Cardiac muscle cell (in vitro differentiated cells and primary cell): ENCODE measurements around the gene ERC1. TPM values are rescaled to one million over a fixed set of nuclear protein-coding genes. Genes with fewer than 3 reads are reported as not detected.

Source experiments
- DNase-seq, 2 donors: peaks; one replicate each; pipeline versions ENCODE4 v3.0.0 to v3.0.0-alpha.2; 2010 to 2017; ENCODE audit warnings: low read depth in 1 of 2, low spot score in 1 of 2
- H3K27ac ChIP-seq: fragments of 200-600 bp; sonication (generic); 2 replicates; pipeline ENCODE4 v1.5.1; 2016
- H3K27me3 ChIP-seq: fragments of 200-600 bp; sonication (generic); 2 replicates; pipeline ENCODE4 v1.6.0; 2016; ENCODE audit warnings: control low read depth
- H3K36me3 ChIP-seq: fragments of 200-600 bp; sonication (generic); 2 replicates; pipeline ENCODE4 v1.5.1; 2016; ENCODE audit warnings: control low read depth
- H3K4me1 ChIP-seq: fragments of 200-600 bp; sonication (generic); 2 replicates; pipeline ENCODE4 v1.8.1; 2017; ENCODE audit warnings: low read depth, mild to moderate bottlenecking, mixed run types
- H3K4me3 ChIP-seq: fragments of 200-600 bp; sonication (generic); 2 replicates; pipeline ENCODE4 v1.5.1; 2016; ENCODE audit warnings: mild to moderate bottlenecking
- H3K9me3 ChIP-seq: fragments of 200-600 bp; sonication (generic); 2 replicates; pipeline ENCODE4 v1.5.1; 2017; ENCODE audit warnings: low read depth, mild to moderate bottlenecking, control low read depth
- polyA plus RNA-seq: library from polyadenylated mRNA; unstranded; fragments of >200 nt; fragmentation: Nextera tagmentation; extraction: Ambion mirVana; gene quantifications from 2 replicates; pipeline ENCODE4 v1.2.1, GENCODE V29; 2016
- total RNA-seq: library from RNA; depleted of rRNA; stranded (reverse); fragments of >200 nt; gene quantifications from 2 replicates; pipeline ENCODE4 v1.2.3, GENCODE V29; 2016
- TF ChIP-seq, protein P1 (sequence below): IDR thresholded peaks from 2 replicates; pipeline ENCODE4 v1.5.1; 2012; ENCODE audit warnings: low read depth, mild to moderate bottlenecking, low read length

ERC1 gene
- total and polyA plus RNA-seq, 2 experiments from 2014 or later: 34.1 to 46.3 TPM

DNA sequence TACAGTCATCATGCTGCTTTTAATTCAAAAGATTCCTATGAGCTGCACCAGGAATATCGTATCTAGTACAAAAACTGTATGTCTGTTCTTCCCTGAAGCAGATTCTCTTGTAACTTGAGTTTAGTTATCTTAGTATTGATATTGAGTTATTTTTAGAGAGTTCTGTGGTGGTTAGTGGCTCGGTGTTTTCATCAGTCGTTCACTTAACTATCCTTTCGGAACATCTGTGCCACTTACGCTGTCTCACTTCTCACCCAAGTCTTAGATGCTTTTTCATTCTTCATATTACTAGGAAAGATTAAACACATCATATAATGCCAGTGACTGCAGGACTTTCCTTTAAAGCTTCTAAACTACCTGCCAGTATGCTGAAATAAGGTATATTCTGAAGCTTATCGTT lies 352.4 kb downstream of the ERC1 start:
- H3K36me3 ChIP-seq: no peaks in the 10 kb centered on the region
- no peaks in the 10 kb centered on the region for H3K9me3 ChIP-seq
- TF ChIP-seq, protein P1, sequence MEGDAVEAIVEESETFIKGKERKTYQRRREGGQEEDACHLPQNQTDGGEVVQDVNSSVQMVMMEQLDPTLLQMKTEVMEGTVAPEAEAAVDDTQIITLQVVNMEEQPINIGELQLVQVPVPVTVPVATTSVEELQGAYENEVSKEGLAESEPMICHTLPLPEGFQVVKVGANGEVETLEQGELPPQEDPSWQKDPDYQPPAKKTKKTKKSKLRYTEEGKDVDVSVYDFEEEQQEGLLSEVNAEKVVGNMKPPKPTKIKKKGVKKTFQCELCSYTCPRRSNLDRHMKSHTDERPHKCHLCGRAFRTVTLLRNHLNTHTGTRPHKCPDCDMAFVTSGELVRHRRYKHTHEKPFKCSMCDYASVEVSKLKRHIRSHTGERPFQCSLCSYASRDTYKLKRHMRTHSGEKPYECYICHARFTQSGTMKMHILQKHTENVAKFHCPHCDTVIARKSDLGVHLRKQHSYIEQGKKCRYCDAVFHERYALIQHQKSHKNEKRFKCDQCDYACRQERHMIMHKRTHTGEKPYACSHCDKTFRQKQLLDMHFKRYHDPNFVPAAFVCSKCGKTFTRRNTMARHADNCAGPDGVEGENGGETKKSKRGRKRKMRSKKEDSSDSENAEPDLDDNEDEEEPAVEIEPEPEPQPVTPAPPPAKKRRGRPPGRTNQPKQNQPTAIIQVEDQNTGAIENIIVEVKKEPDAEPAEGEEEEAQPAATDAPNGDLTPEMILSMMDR: no peak
- H3K27ac ChIP-seq: peak overlapping the region; percentile 84
- peaks cover 26% of the 10 kb centered on the region for H3K4me1 ChIP-seq
- DNase-seq: no peak
- H3K27me3 ChIP-seq: no peaks in the 10 kb centered on the region
- H3K4me3 ChIP-seq: no peak overlapping the region

DNA sequence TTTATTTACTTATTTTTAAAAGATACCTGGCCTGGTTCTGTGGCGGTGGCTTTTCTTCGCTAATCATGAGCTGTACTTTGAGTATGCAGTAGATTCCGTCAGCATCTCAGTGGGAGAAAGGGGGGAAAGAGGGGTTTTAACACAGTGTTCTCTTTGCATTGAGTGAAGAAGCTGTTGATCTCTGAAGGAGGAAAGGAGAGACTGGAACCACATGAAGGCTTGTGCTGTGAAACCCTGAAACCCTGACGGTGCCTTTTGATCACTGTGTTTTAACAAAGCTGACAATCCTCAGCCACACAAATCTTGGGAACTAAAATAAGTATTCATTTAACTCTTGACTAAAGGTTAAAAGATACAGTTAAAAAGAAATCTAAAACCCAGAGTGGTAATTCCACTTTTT lies 353.2 kb downstream of the ERC1 start:
- TF ChIP-seq, protein P1: no peak
- Histone ChIP-seq H3K4me3 (no peak overlapping the region), H3K27me3 (no peaks in the 10 kb centered on the region), H3K9me3 (no peaks in the 10 kb centered on the region), H3K36me3 (no peaks in the 10 kb centered on the region), H3K27ac (peak overlapping the region; percentile 84), H3K4me1 (peaks cover 23% of the 10 kb centered on the region)
- no peak for DNase-seq

GRCh38 chr12:1346126-1346525 lies 355.1 kb downstream of the ERC1 start:
- TF ChIP-seq, protein P1: no peak
- no peak overlapping the region for H3K4me3 ChIP-seq
- H3K36me3 ChIP-seq: no peaks in the 10 kb centered on the region
- H3K27me3 ChIP-seq: no peaks in the 10 kb centered on the region
- peaks cover 37% of the 10 kb centered on the region for H3K4me1 ChIP-seq
- H3K27ac ChIP-seq: no peak overlapping the region
- no peaks in the 10 kb centered on the region for H3K9me3 ChIP-seq
- no peak for DNase-seq

DNA sequence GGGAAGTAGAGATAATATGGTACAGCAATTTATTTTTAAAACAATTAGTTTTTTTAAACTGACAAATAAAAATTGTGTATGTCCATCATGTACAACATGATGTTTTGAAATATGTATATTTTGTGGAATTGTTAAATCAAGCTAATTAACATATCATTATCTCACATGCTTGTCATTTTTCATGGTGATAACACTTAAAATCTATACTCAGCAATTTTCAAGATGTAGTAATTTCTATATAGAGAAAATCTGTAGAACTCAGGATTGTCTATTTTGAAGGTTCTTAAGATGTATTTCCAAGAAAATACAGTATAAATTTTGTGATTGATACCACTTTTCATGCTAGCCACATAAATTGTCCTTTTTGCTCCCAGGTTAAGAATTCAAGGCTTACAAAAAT lies 356.3 kb downstream of the ERC1 start:
- Histone ChIP-seq H3K36me3 (no peaks in the 10 kb centered on the region), H3K4me3 (no peak overlapping the region), H3K9me3 (no peaks in the 10 kb centered on the region), H3K27me3 (no peaks in the 10 kb centered on the region), H3K4me1 (peaks cover 42% of the 10 kb centered on the region), H3K27ac (no peak overlapping the region)
- TF ChIP-seq, protein P1: no peak
- no peak for DNase-seq

- H3K4me3 ChIP-seq: no peak overlapping the region
- H3K4me1 ChIP-seq: peaks cover 30% of the 10 kb centered on the region
- no peaks in the 10 kb centered on the region for H3K27me3 ChIP-seq
- H3K36me3 ChIP-seq: no peaks in the 10 kb centered on the region
- H3K9me3 ChIP-seq: no peaks in the 10 kb centered on the region
- TF ChIP-seq, protein P1: no peak
- no peak overlapping the region for H3K27ac ChIP-seq
- no peak for DNase-seq
Measured at GRCh38 chr12:1348606-1349005, 357.6 kb downstream of the ERC1 start.
